Astrocyte (in vitro differentiated cells and primary cell): Measurements from ENCODE around the gene MYBL2. TPM values are rescaled to one million over a fixed set of nuclear protein-coding genes. Genes with fewer than 3 reads are reported as not detected.

Source experiments
- DNase-seq: peaks from one replicate; pipeline ENCODE4 v3.0.0-alpha.2; 2010; ENCODE audit warnings: low read depth
- FAIRE-seq: peaks from 2 replicates; lab custom pipeline; 2011; peaks lifted over from hg19 to GRCh38; lab: Jason Lieb, UNC
- H2AFZ ChIP-seq: 2 replicates; pipeline ENCODE4 v1.6.0; 2012; ENCODE audit warnings: low read depth, low read length, inconsistent platforms
- H3K27ac ChIP-seq: 2 replicates; pipeline ENCODE4 v1.5.1; 2011; ENCODE audit warnings: low read depth, low read length, inconsistent platforms
- H3K27me3 ChIP-seq: 2 replicates; pipeline ENCODE4 v1.6.0; 2011; ENCODE audit warnings: low read length, inconsistent platforms; ENCODE audit not compliant: insufficient read depth
- H3K36me3 ChIP-seq: 2 replicates; pipeline ENCODE4 v1.5.1; 2011; ENCODE audit warnings: low read length, inconsistent platforms; ENCODE audit not compliant: insufficient read depth
- H3K4me1 ChIP-seq: 2 replicates; pipeline ENCODE4 v1.5.1; 2011; ENCODE audit warnings: low read length, inconsistent platforms; ENCODE audit not compliant: insufficient read depth
- H3K4me2 ChIP-seq: 2 replicates; pipeline ENCODE4 v1.6.0; 2012; ENCODE audit warnings: low read length, inconsistent platforms
- H3K4me3 ChIP-seq: 2 replicates; pipeline ENCODE4 v1.5.1; 2011; ENCODE audit warnings: low read depth, mild to moderate bottlenecking, low read length, inconsistent platforms; ENCODE audit not compliant: insufficient read depth
- H3K79me2 ChIP-seq: 2 replicates; pipeline ENCODE4 v1.6.0; 2012; ENCODE audit warnings: mild to moderate bottlenecking, low read length, inconsistent platforms; ENCODE audit not compliant: insufficient read depth
- H3K9ac ChIP-seq: 2 replicates; pipeline ENCODE4 v1.6.0; 2012; ENCODE audit warnings: mild to moderate bottlenecking, low read length, inconsistent platforms
- H3K9me3 ChIP-seq: 2 replicates; pipeline ENCODE4 v1.5.1; 2012; ENCODE audit warnings: low read depth, mild to moderate bottlenecking, low read length, inconsistent platforms; ENCODE audit not compliant: insufficient read depth
- H4K20me1 ChIP-seq: 2 replicates; pipeline ENCODE4 v1.6.0; 2012; ENCODE audit warnings: low read length, inconsistent platforms; ENCODE audit not compliant: insufficient read depth
- H3K27ac Mint-ChIP-seq: one replicate; pipeline ENCODE4 v1.8.0; 2021; ENCODE audit warnings: mild to moderate bottlenecking, mixed read lengths; ENCODE audit not compliant: unreplicated experiment
- H3K27me3 Mint-ChIP-seq: one replicate; pipeline ENCODE4 v1.8.0; 2021; ENCODE audit warnings: low read depth, mixed read lengths; ENCODE audit not compliant: unreplicated experiment
- H3K36me3 Mint-ChIP-seq: one replicate; pipeline ENCODE4 v1.8.0; 2021; ENCODE audit warnings: low read depth, mixed read lengths; ENCODE audit not compliant: unreplicated experiment
- H3K4me1 Mint-ChIP-seq: one replicate; pipeline ENCODE4 v1.8.0; 2021; ENCODE audit warnings: low read depth, mixed read lengths; ENCODE audit not compliant: unreplicated experiment
- H3K4me3 Mint-ChIP-seq: one replicate; pipeline ENCODE4 v1.8.0; 2021; ENCODE audit warnings: mild to moderate bottlenecking, moderate library complexity, mixed read lengths; ENCODE audit not compliant: unreplicated experiment
- H3K9me3 Mint-ChIP-seq: one replicate; pipeline ENCODE4 v1.8.0; 2021; ENCODE audit warnings: mild to moderate bottlenecking, mixed read lengths; ENCODE audit not compliant: unreplicated experiment
- EZH2 ChIP-seq: IDR thresholded peaks from 2 replicates; pipeline ENCODE4 v1.6.1; 2012; ENCODE audit warnings: mild to moderate bottlenecking, low read length, inconsistent platforms; ENCODE audit not compliant: insufficient read depth
- total RNA-seq: library from RNA; stranded (reverse); gene quantifications from 2 replicates; pipeline ENCODE4 v1.2.1, GENCODE V29; 2021
- TF ChIP-seq, protein P1 (sequence below): IDR thresholded peaks from 2 replicates; pipeline ENCODE4 v1.5.1; 2011; ENCODE audit warnings: low read depth, mild to moderate bottlenecking, inconsistent platforms, low read length, moderate library complexity; ENCODE audit not compliant: insufficient read depth

Gene MYBL2
- total RNA-seq, 1 donor from 2014 or later: 6.2 TPM

DNA sequence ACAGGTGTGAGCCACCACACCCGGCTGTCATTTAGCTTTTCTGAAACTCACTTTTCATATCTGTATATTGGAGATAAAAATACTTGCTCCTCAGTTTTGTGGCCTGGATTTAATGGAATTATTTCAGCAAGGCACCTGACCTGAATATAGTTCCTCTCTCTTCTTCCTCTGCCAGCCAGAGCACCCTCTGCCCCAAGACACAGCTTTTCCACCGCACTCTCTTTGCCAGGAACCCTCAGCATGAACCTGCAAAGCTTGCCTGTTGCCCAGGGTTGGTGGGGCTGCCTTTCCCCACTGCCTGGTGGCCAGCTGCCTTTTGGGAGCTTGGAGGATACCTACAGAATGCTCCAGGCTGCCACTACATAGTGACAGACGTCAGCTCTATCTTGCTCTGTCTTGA, 56.8 kb downstream of the MYBL2 start:
- Histone ChIP-seq H3K9ac (no peak overlapping the region), H3K4me1 (no peaks in the 10 kb centered on the region), H3K9me3 (no peaks in the 10 kb centered on the region), H3K36me3 (no peaks in the 10 kb centered on the region), H2AFZ (no peak overlapping the region), H3K27ac (no peak overlapping the region), H3K4me3 (no peak overlapping the region), H3K4me2 (no peak overlapping the region), H3K79me2 (no peaks in the 10 kb centered on the region), H4K20me1 (no peaks in the 10 kb centered on the region), H3K27me3 (no peaks in the 10 kb centered on the region)
- peaks cover 5% of the 10 kb centered on the region for H3K9me3 Mint-ChIP-seq
- FAIRE-seq: no peak
- H3K4me3 Mint-ChIP-seq: no peak overlapping the region
- no peak overlapping the region for H3K27ac Mint-ChIP-seq
- TF ChIP-seq, protein P1, sequence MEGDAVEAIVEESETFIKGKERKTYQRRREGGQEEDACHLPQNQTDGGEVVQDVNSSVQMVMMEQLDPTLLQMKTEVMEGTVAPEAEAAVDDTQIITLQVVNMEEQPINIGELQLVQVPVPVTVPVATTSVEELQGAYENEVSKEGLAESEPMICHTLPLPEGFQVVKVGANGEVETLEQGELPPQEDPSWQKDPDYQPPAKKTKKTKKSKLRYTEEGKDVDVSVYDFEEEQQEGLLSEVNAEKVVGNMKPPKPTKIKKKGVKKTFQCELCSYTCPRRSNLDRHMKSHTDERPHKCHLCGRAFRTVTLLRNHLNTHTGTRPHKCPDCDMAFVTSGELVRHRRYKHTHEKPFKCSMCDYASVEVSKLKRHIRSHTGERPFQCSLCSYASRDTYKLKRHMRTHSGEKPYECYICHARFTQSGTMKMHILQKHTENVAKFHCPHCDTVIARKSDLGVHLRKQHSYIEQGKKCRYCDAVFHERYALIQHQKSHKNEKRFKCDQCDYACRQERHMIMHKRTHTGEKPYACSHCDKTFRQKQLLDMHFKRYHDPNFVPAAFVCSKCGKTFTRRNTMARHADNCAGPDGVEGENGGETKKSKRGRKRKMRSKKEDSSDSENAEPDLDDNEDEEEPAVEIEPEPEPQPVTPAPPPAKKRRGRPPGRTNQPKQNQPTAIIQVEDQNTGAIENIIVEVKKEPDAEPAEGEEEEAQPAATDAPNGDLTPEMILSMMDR: no peak
- no peak for TF ChIP-seq EZH2
- no peaks in the 10 kb centered on the region for H3K4me1 Mint-ChIP-seq
- H3K27me3 Mint-ChIP-seq: peaks cover 17% of the 10 kb centered on the region
- DNase-seq: no peak
- H3K36me3 Mint-ChIP-seq: no peaks in the 10 kb centered on the region

GRCh38 chr20:43724383-43724782, 57.5 kb downstream of the MYBL2 start:
- Mint-ChIP-seq H3K4me1 (no peaks in the 10 kb centered on the region), H3K27me3 (peaks cover 21% of the 10 kb centered on the region), H3K27ac (no peak overlapping the region), H3K4me3 (no peak overlapping the region), H3K9me3 (peaks cover 7% of the 10 kb centered on the region), H3K36me3 (no peaks in the 10 kb centered on the region)
- no peaks in the 10 kb centered on the region for H3K36me3 ChIP-seq
- FAIRE-seq: no peak
- H3K27me3 ChIP-seq: no peaks in the 10 kb centered on the region
- H3K4me1 ChIP-seq: no peaks in the 10 kb centered on the region
- H3K27ac ChIP-seq: no peak overlapping the region
- H3K4me2 ChIP-seq: no peak overlapping the region
- no peak for DNase-seq
- H3K9ac ChIP-seq: no peak overlapping the region
- no peaks in the 10 kb centered on the region for H3K9me3 ChIP-seq
- H3K79me2 ChIP-seq: no peaks in the 10 kb centered on the region
- TF ChIP-seq, protein P1: no peak
- TF ChIP-seq EZH2: no peak
- H4K20me1 ChIP-seq: no peaks in the 10 kb centered on the region
- H2AFZ ChIP-seq: no peak overlapping the region
- no peak overlapping the region for H3K4me3 ChIP-seq

DNA sequence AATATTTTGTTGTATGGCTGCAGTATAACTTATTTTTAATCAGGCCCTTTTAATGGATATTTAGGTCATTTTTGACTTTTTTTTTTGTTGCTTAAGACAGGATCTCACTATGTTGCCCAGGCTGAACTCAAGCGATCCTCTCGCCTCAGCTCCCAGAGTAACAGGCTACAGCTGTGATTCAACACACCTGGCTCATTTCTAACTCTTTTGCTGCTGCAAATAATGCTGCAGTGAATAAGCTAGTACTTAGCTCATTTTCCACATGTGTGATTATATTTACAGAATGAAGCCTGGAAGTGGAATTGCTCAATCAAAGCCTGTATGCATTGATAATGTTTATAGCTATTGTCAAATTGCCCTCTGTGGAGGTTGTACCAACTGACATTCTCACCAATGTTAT, 58.8 kb downstream of the MYBL2 start:
- peaks cover 2% of the 10 kb centered on the region for H3K9me3 Mint-ChIP-seq
- H3K36me3 Mint-ChIP-seq: no peaks in the 10 kb centered on the region
- H3K27me3 ChIP-seq: no peaks in the 10 kb centered on the region
- no peak overlapping the region for H2AFZ ChIP-seq
- H3K27ac Mint-ChIP-seq: no peak overlapping the region
- H3K27ac ChIP-seq: no peak overlapping the region
- FAIRE-seq (no peak), DNase-seq (no peak)
- H3K4me1 Mint-ChIP-seq: no peaks in the 10 kb centered on the region
- no peaks in the 10 kb centered on the region for H3K4me1 ChIP-seq
- H3K4me2 ChIP-seq: no peak overlapping the region
- H3K4me3 ChIP-seq: no peak overlapping the region
- no peaks in the 10 kb centered on the region for H3K79me2 ChIP-seq
- H3K4me3 Mint-ChIP-seq: no peak overlapping the region
- H3K27me3 Mint-ChIP-seq: peaks cover 14% of the 10 kb centered on the region
- no peaks in the 10 kb centered on the region for H3K9me3 ChIP-seq
- H3K9ac ChIP-seq: no peak overlapping the region
- H3K36me3 ChIP-seq: no peaks in the 10 kb centered on the region
- no peaks in the 10 kb centered on the region for H4K20me1 ChIP-seq
- TF ChIP-seq EZH2: no peak
- TF ChIP-seq, protein P1: no peak
